Suppressor macrophage treated with lipopolysaccharide for 1 hour (primary cell): ENCODE results near the gene SDR42E1.
A peak's percentile ranks its signal among the peaks of the same experiment; 100 is the strongest.
"Not testable (repeated sequence)": the region's sequence is repeated elsewhere in the genome, so short reads cannot be mapped to it uniquely, and the experiment has no call there.

Experiments
- DNase-seq, 3 donors: peaks; one replicate each; pipeline ENCODE4 v3.0.0-alpha.2; 2020 to 2022

The SDR42E1 gene

DNA sequence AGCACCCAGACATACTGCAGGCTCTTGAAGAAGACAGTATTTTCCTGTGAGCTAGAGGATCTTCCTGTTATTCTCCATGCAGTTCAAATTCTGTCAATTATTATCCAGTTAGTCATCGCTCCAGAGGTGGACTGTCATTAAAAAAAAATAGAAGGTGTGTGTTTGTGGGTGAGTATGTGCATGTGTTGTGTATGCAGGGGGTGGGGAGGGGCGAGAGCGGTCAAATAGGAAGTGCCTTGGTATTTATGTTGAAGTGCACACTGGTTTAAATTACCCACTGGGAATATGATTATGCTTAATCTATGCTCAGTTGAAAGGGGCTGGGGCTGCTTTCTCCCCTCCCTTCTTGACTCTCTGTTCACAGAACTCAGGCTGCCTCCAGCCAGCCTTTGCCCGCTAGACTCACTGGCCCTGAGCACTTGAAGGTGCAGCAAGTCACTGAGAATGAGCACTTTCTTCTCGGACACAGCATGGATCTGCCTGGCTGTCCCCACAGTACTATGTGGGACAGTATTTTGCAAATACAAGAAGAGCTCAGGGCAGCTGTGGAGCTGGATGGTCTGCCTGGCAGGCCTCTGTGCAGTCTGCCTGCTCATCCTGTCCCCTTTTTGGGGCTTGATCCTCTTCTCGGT is 23.8 kb upstream of the SDR42E1 start, which contains the start of gene HSD17B2:
Gene HSD17B2, plus strand, starts transcription at position 273 of the 632 bp plus-strand sequence. Its CDS starts 172 bp downstream, at position 445.
- DNase-seq, result no peak

DNA sequence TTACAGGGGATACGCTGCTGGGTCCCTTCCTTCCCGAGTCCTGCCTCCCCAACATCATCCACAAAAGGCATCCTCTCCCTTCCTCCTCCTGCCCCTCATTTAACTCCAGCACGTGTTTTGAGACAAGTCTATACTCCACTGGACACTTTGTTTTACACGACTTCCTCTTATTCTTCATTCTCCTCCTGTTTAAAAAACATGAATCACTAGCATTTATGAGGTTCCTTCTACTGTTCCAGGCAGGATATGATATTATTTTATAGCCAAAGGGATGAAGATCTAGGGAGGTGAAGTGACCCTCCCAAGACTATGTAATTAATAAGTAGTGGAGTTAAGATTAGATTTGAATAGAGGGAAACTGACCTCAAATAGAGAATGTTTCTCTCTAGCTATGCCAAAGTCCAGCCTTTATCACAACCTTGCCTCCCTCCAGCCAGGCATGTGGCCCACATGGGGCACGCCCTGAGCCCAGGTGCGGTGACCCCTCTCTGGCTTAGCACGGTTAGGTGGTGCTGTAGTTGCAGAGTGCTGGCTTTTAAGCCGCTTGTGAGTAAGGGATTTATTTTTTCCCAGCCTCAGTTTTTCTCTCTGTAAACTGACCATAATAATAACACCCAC is 22.5 kb upstream of the SDR42E1 start:
- DNase-seq, result no peak

DNA sequence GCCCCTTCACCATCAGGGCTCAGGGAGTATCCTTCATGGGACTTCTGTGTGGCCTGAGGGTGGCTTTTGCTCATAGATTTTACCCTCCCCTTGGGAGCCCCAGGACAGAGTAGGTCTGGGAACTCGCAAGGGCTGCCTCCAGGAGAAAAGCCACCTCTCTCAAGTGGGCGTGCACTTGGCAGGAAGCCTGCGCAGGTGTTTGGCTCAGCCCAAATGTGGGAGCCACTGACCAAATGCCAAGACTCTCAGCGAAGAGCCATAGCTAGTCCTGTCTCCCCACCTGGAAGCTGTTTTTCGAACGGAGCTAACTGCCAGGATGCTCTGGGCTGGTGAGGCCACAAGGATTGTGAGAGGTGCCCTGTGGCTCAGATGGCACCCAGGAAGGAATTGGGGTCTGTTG is 21.7 kb upstream of the SDR42E1 start:
- DNase-seq, result no peak

DNA sequence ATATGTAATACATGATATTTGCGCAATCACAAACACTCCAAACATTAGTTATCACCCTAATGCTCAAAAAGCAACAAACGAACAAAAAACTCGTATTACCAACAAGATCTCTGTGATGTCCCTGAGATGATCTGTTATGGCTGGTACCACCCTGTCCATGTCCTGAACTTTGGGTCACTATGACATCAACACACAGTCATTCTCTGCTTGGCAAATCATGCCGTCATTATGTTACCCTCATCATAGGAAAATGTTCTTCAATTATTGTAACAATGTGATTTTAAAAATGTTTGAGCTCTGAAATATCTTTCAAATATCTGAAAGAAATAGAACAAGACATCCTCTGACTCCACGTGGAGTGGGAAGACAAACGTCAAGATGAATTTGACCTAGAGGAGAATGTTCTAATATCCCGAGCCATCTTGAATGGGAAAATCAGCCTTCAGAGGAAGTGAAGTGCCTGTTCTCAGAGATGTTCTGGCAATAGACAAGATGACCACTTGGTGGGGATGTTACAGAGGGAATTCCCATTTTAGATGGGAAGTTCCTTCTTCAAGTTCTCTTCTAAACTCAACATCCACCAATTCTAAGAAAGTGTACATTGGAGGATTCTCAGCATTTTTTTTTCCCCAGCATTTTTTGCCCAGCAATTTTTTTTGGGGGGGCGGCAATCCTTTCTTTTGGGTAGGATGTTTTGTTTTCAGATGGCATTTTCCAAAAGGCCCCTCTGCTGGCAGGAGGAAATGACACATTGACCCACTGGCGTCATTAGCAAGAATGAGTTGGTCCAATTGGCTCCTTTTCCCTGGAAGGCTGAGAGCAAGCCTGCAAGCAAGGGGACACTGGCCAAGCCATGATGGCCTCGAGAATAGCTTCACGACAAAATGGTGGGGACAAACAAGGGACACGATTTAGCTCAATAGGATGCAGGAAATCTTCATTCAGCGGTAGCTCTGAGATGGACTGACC is 20.1 kb upstream of the SDR42E1 start:
- peak; percentile 73 to 78 (median 73) for DNase-seq

DNA sequence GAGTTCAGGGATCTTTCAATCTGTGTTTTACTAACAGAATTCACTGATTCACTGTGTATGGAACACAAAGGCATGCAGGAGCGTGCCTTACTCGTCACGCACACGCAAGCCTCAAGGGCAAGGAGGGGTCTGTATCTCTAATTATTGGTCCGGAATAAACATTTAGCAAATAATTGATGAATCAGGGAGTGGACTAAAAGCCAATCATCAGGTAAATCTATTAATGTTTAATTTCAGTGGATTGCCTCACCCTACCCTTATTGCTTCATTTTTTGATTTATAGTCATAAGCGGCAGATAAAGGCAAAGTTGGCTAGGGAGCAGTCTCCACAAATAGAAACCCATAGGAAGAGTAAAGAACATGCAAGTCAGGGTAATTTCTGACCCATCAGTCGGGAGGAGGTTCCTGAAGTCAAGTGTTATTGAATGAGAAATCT is 16.4 kb upstream of the SDR42E1 start:
- no peak for DNase-seq

DNA sequence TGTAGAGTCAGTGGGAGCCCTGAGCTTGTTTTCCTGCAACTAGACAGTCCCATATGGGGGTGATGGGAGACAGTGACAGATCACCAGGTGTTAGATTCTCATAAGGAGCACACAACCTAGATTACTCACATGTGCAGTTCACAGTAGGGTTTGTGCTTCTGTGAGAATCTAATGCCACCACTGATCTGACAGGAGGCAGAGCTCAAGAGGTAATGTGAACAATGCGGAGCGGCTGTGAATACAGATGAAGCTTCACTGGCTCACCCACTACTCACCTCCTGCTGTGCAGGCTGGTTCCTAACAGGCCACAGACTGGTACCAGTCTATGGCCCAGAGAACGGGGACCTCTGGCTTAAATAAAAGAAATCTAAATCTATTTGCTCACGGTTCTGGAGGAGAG is 13.6 kb upstream of the SDR42E1 start:
- DNase-seq, result no peak

DNA sequence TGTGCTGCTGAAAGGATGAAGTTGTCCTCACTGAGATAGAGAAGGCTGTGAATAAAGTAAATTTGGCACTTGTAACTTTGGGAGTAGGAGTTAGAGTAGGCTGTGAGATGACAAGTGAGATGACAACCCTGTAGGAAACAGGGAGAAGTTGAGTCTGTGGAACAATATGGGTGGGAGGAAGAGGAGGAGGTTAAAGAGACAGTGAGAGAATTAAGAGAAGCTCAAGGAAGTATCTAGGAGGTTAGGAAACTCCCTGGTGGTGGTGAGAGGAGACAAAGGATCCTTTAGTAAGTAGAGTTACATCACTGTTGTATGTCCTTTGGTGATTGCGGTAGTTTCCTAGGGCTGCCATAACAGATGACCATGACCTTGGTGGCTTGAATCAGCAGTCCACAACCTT is 13.0 kb upstream of the SDR42E1 start:
- peak; percentile 55 to 73 (median 66) for DNase-seq

DNA sequence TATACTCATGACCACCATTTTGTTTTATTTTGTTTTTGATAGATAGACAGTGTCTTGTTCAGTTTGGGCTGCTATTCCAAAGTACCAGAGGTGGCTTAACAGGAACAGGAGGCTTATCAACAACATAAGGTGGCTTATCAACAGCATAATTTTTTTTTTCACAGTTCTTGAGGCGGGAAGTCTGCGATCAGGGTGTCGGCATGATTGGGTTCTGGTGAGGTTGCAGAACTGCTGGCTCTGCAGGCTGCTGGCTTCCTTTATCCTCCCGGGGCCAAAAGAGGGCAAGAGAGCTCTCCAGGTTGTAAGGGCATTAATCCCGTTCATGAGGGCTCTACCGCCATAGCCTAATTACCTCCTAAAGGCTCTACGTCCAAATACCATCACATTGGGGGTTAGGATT is 11.9 kb upstream of the SDR42E1 start:
- DNase-seq, result no peak

DNA sequence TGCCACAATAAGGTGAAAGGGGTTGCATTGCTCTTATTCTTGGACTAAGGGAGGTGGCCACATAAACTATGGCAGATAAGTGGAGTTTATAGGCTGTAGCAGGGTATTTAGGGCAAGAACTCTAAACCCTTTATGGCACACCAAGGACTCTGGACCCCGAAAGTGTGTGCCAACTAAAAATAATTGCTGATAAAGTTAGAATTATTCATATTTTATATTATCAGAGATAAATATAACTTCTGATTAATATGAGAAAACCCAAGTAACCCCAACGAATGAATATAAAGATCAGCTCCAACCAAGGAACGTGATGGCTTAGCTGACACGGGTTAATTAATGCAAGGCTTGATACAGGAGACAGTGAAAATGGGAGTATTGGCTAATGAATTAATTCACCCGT is 8.8 kb upstream of the SDR42E1 start:
- DNase-seq, result no peak

DNA sequence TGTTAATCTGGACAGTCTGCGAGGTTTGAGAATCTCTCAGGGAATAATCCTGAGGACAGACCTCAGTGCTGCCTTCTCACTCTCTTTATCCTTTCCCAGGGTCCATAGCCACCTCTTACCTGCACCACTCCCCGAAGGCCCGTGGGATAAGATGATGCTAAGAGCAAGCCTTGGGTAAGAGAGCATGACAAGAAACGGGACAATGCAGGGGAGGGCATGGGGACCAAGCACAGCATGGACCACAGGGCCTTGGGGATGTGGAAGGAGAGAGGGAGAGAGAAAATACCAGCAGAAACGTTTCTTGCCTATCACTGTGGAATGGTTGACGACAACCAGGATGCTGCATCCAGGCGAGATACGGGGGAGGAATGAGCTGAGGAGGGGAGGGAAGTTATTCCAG is 8.3 kb upstream of the SDR42E1 start:
- no peak for DNase-seq

DNA sequence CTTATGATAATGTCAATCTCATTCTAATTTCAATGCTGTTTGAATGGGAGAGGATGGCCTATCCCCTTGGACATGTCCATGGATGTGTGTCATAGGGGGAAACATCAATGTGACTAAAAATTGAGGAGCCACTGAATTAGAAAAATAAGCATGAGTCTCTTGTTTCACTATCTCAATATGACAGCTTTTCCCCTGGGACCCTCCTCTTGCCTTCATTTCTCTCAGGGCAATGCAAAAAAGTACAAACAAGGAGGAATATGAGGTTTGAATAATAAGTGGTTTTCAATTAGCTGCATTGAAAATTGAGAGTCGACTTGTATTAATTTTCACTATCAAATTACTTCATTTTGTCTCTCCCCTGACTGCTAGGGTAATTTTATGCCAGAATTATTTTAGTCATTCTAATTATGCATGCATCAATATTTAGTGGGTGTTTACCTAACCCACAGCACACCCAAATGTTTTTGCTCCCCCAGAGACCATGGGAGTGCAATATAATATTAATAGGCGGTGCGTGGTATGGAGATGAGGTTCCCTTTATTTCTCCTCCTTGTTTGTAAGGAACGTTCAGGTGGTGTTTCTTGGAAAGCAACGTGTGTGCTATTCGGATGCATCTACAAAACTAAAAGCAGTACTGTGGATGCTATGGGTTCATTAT is 6.8 kb upstream of the SDR42E1 start:
- no peak for DNase-seq

DNA sequence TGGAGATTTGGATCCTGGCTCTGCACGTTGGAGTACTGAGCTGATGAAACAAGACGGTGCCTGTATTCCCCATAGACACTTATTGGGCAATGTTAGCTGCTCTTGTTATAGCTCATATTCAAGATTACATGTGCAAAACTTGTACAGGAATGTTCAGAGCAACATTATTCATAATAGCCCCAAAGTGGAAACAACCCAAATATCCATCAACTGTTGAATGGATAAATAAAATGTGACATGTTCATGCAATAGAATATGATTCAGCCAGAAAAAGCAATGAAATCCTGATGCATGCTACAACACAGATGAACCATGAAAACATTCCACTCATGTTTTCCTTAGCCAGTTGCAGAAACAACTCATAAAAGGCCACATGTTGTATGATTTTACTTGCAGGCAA is 5.7 kb upstream of the SDR42E1 start:
- no peak for DNase-seq

DNA sequence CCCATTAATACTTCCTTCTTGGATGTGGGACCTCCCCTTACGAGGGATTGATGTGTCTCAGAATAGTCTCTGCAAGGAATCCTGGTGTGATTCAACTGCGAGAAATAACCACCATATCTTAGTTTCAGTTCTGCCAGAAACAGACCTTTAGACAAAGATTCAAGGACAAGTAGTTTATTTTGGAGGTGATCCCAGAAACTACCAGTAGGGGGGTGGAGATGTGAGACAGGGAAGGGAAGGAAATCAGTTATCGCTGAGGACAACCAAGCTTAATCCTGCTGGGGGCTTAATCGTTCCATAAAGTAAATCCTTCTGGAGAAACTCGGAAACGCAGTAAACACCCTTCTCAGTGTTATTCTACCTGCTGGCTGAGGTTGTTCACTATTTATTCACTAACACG is 5.0 kb upstream of the SDR42E1 start:
- DNase-seq, result peak; percentile 31 to 51 (median 49)

DNA sequence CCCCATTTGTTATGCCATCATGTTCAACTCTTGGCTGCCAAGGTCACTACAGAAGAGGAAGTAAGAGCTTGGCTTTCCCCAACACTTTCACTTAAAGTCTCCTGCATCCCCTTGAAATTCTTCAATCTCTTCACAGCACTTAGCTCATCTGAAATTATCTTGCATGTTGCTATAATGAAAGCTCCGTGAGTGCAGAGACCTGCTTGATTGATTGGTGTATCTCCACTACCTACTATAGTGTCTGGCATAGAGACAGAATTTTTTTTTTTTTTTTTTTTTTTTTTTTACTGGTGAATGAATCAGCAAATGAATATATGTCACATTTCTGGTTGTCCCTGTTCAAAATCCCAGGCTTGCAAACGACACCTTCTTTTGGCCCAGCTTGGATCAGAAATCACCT is 1.9 kb upstream of the SDR42E1 start:
- peak; percentile 14 to 35 (median 24) for DNase-seq

DNA sequence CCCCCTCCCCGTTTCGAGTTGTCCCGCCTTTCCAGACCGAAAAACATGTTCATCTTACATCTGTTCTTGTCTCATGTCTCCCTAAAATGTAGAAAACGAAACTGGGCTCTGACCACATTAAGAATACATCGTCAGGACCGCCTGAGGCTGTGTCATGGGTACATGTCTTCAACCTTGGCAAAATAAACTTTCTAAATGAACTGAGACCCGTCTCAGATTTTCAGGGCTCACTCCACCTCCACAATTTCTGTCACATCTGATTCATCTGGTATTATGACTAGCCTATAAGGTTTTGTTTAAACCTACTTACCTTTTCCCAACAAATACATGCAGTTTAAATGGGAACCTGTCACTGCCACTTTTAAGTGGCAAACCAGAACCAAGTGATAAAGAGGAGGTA is 621 bp downstream of the SDR42E1 start:
- no peak for DNase-seq

DNA sequence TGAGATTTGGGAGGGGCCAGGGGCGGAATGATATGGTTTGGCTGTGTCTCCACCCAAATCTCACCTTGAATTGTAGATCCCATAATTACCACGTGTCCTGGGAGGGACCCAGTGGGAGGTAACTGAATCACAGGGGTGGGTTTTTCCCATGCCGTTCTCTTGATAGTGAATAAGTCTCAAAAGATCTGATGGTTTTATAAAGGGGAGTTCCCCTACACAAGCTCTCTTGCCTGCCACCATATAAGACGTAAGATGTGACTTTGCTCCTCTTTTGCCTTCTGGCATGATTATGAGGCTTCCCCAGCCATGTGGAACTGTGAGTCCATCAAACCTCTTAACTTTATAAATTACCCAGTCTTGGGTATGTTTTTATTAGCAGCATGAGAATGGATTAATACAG is 1.5 kb downstream of the SDR42E1 start:
- not testable (repeated sequence) for DNase-seq

DNA sequence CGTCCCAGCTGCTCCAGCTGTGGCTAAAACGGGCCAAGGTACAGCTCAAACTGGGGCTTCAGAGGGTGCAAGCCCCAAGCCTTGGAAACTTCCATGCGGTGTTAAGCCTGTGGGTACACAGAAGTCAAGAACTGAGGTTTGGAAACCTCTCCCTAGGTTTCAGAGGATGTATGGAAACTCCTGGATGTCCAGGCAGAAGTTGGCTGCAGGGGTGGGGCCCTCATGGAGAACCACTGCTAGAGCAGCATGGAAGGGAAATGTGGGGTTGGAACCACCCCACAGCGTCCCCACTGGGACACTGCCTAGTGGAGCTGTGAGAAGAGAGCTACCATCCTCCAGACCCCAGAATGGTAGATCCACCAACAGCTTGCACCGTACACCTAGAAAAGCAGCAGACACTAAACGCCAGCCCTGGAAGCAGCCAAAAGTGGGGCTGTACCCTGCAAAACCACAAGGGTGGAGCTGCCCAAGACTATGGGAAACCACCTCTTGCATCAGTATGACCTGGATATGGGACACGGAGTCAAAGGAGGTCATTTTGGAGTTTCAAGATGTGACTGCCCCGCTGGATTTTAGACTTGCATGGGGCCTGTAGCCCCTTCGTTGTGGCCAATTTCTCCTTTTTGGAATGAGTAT is 2.2 kb downstream of the SDR42E1 start:
- no peak for DNase-seq

DNA sequence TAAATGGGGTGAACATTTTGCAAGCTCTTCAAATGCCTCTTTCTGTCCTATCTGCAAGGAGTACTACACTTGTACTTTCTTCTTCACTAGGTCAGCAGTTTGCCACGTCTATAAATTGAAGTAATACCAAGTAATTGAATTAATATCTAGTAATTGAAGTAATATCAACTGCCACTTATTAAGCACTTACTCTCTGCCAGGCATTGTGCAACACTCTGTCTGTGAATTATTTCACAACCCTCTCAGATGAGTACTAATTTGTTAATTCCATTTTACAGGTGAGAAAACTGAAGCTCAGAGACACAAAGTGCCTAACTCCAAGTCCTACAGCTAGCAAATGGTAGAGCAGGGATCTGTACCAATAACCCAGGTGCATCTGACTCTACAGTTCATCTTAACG is 4.1 kb downstream of the SDR42E1 start:
- DNase-seq, result no peak

DNA sequence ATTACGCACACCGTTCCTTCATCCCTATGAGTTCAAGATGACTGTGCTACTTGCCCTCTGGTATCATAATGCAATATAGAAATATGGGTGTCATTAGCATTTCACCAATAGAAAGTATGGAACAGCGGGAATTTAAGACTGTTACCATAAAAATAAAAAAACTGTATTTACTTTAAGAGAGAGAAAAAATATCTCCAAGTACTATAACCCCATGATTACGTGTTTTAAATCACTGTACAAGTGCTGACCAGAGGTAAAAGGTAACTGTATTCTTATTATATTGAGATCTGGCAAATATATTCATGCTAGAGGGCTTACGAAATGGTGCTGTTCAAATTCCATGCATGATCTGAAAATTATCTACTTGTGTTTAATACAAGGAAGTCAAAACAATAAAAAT is 5.2 kb downstream of the SDR42E1 start:
- DNase-seq, result no peak

DNA sequence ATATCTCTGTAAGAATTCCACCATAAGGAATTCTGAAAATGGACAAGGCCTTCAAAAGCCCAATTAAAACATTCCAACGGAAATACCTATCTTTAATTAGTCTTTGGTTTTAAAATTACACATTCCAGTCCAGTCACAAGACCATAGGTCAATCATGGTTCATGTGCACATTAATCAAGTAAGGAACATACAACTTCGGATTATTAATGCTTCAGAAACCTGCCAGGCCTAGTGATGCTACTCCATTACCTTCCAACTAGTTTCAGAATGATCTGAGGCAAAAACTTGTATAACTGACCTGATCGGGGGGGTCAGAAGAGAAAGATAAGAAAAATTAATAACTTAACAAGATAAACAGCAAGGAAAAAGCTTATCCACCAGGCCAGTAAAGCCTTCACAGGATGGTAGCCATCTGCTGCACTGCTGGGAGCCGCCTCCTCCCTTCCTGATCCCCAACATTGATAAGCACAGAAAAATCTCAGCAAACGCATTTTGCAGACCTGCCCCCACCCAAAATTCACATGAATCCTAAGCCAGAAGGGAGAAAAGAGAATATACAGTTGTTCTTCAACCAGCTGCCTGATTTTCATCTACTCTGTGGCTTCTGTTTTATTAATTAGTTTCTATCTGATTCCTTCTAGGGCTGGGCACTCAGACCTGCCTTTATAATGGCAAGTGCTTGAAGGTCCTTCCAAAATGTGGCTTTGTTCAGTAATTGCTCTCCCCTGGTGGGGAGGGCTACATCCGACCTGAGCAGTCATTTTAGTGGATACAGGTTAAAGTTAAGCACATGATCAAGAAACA is 6.0 kb downstream of the SDR42E1 start:
- no peak for DNase-seq

DNA sequence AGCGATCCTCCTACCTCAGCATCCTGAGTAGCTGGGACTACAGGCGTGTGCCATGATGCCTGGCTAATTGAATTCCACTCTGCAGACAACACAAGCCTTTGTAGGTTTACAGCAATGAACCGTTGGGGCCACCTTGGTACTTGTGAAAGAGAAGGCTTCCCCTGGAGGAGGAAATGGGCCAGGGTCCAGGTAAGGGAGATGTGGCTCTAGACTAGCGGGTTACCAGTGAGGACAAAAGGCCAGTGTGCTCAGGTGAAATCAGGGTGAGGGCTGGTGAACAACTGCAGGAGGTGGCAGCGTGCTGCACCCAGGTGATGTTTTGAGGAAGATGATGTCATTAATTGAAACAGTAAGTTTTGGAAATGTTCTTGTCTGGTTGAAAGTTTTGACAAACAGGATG is 6.7 kb downstream of the SDR42E1 start:
- no peak for DNase-seq

DNA sequence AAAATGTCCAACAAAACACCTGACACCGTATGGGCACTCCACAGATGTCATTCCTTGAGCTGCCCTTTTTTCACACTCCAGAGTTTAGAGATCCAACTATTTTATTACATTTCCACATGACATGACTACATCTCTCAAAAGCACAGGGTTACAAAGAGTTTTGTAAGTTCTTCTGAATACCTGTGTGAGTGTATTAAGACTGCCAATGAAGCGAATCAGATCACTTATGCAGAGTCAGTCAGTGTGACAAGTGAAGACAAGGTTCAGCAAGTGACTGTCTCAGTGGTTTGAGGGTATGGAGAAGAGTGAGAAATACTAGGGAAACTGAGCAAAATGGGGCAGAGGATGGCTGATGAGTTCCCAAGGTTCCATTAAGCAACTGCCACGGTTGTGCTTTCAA is 8.4 kb downstream of the SDR42E1 start:
- no peak for DNase-seq
